NCI-H1436 treated with DMSO at 0.1 percent for 48 hours (cell line): ENCODE data around the gene MGA.

Experiments
- DNase-seq: peaks from one replicate; lab custom pipeline; 2025; lab: John Stamatoyannopoulos, UW

MGA gene

DNA sequence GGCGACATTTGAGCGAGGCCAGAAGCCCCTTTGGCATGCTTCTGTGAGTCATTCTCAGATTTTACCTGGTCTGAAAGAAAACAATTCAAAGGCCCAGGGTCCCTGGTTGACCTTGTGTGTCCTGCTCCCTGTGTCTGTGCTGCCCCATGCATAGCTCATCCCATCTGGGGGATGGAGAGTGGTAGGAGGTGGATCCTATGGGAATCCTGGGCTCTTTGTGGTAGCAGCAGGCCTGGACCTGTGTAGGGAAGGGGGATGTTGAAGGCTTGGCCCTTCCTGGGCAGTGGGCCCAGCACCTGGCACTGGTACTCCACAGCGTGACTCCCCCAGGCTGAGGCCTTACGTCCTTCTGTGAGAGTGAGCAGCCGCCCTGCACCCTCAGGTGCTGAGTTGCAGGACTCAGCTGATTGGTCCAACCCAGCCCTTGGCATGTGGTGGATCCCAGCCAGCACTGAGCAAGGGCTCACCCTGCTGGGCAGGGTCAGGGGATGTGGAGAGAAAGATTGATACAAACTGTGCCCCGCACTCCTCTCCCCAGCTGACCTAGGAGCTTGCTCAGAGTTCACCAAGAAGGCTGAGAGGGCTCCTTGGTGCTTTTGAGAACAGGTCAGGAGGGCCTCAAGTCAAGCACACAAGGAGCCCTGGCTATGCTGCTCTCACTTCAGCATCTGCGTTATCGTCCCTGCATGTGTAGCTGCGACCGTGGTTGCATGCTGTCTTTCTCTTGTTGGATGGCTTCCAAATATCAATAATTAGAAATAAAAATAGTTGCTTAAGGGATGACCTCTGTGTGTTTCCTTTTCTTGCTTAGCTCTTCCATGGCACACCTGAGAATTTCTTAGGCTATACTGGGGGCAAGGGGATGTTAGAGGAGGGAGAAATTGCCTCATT, 146.3 kb downstream of the MGA start:
- no peak for DNase-seq

DNA sequence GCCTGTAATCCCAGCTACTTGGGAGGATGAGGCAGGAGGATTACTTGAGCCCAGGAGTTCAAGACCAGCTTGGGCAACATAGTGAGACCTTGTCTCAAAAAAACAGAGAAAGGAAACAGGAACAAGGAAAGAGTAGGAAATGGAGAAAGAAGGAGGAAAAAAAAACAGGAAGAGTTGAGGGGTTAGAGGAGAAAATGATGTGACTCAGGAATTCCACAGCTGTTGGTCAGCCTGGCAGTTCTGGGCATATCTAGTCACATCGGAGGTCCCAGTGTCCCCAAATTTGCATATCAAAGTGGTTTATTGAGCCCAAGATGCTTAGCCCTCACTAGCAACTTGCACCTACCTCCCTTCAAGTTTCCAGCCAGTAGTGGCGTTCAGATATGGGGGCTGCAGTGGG, 148.9 kb downstream of the MGA start:
- DNase-seq: no peak

DNA sequence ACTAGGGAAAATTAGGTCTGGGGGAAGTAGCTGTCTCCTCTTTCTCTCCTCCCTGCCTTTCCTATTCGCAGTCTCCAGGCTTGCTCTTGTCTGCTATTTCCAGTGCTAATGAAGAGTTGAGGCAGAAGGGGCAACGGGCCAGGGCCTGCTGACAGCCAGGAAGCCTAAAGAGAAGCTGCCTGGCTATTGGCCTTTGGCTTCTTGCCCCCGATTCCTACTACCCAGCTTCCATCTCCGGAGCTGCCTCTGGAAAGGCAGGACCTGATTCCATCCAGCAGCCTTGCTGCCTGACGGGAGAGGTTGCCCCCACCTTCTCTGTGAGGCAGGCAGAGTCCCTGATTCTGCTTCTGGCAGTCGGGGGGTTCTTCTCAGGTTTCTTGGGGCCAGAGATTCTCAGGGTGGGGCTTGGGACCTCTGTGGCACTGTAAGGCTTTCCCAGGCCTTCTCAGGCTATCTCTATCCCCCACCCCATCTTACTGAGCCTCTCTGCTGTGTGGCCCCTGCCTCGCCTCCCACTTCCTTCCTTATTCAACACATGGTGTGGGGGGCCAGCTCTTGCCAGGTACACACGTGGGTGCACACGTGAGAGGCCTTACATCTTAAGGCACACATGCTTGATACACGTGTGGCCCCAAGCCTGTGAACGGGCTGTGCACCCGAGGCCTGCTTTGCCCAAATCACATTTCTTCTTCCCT, 149.5 kb downstream of the MGA start:
- no peak for DNase-seq

DNA sequence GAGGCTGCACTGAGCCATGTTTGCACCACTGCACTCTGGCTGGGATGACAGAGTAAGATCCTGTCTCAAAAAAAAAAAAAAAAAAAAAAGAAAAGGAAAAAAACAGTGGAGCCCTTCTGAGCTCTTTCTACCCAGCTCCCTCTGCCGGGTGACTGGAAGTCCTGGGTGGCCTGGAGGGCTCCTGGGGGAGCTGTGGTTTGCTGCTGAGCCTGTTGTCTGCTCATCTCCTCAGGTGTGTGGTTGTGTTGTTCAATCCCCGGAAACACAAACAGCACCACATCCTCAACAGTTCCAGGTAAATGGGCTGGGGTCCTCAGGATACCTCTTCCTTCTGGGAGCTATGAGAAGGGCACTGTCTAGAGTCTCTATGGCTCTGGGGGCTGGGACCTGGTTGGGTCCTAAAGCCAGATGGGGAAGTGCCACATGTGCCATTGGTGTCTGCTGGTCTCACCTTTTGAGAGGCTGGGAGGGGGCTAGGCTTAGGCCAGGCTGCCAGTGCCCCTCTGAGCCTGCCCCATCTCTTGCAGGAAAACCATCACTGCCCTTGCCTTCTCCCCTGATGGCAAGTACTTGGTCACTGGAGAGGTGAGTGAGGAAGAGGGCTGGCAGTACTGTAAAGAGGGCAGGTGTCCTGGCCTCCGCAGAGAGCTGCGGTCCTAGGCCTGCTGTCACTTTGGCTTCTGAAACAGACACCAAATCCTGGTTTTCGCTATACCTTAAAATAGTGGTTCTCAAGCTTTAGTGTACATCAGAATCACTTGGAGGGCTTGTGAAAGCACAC, 150.6 kb downstream of the MGA start:
- no peak for DNase-seq

DNA sequence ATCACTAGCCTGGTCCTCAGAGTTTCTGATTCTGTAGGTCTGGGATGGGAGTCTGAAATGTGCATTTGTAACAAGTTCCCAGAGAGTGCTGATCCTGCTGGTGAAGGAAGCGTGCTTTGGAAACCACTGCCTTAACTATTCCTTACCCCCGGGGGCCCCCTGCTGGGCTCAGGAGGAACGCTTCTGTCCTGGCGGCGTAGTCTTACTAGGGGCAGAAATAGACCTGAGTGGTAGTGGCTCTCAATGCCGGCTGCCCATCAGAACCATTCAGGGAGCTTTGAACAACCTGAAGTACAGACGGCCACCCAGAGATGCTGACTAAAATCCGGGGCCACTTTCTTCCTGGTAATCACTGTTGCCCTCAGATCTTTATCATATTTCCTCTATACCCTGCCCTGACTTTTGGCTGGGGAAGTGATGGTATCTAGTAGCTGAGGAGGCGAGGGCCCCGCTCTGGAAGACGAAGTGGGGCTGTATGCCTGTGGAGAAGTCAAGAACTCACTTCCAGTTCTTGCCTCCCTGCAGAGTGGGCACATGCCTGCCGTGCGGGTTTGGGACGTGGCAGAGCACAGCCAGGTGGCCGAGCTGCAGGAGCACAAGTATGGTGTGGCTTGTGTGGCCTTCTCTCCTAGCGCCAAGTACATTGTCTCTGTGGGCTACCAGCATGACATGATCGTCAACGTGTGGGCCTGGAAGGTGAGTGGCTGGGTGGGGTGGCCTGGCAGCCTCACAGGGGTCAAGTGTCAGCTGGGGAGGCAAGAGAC, 151.4 kb downstream of the MGA start:
- peak; percentile 46 for DNase-seq

DNA sequence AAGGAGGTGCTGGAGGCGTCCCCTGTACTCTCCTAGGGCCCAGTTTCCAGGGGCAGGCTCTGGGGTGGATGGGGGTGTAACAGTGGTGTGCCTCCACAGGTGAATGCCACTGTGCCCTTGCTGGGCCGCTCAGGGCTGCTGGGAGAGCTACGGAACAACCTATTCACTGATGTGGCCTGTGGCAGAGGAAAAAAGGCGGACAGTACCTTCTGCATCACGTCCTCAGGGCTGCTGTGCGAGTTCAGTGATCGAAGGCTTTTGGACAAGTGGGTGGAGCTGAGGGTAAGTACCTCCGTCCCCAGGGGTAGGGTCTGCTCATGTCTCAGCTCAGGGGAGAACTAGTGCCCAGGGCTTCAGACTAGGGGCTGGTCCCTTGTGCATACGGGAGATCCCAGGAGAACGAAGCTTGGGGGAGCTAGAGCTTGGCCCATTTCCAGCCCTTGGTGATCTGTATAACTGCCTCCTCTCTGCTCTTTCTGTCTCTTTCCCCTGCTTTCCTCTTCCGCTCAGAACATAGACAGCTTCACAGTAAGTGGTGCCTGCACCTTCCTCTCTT, 152.7 kb downstream of the MGA start:
- DNase-seq: no peak

DNA sequence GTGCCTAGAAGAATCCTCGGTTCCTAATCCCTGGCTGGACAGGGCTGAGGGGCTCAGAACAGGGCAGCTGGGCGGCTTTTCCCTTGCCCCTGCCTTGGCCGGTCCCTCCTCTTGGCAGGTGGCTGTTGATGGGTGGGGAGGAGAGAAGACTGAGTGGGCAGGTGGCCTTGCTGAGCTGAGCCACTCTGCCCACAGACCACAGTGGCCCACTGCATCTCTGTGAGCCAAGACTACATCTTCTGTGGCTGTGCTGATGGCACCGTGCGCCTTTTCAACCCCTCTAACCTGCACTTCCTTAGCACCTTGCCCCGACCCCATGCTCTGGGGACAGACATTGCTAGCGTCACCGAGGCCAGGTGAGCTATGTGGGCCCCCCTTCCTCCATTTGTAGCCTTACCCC, 153.2 kb downstream of the MGA start:
- DNase-seq: no peak

DNA sequence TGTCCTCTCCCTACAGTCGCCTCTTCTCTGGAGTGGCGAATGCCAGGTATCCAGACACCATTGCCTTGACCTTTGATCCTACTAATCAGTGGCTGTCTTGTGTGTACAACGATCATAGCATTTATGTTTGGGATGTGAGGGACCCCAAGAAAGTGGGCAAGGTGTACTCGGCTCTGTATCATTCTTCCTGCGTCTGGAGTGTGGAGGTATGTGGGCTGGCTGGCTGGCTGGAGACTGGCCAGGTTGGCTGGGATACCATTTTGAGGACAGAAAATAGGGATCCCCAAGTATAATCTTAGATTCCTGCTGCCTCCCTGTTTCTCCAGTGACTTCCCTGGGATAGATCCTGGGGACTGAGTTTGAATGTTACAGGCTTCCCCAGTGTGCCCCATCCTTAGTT, 154.3 kb downstream of the MGA start:
- DNase-seq: no peak

DNA sequence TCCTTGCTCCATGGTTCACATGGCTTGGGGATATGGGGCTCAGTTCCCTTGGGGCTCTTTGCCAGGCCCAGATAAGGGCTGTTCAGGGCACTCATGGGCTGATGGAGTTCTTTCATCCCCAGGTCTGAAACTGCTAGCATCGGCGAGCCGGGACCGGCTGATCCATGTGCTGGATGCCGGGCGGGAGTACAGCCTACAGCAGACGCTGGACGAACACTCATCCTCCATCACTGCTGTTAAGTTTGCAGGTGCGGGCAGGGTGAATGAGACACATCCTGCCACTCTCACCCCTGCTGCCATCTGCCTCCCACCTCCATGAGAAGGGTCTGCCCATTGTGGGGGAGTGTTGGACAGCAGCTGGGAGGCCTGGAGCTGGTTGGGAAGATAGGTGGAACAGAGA, 156.6 kb downstream of the MGA start:
- no peak for DNase-seq

DNA sequence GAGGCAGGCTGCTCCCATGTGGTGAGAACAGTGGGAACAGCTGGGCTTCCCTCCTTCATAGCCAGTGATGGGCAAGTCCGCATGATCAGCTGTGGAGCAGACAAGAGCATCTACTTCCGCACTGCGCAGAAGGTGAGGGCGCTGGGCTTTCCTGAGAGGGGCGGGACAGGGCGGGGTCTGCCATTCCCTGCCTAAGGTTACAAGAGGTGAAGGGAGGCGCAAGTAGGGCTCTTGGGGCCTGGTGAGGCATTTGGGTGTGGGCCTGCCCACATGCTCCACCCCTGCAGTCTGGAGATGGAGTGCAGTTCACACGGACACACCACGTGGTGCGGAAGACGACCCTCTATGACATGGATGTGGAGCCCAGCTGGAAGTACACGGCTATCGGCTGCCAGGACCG, 157.1 kb downstream of the MGA start:
- DNase-seq: no peak

DNA sequence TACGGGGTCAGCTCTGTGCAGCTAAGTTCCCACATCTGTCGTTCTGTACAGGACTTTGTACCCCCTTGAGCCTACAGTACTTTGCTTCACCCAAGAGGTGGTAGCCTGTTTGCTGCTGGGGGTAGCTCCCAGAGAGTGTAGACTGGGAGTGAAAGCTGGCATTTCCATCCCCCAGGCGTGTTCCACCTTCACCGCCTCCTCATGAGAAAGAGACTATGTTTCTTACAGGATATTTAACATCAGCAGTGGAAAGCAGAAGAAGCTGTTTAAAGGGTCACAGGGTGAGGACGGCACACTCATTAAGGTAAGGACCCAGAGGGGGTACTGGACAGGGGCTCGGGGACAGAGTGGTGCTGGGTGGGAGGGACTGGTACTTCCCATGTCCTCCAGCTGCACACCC, 157.6 kb downstream of the MGA start:
- DNase-seq: no peak

DNA sequence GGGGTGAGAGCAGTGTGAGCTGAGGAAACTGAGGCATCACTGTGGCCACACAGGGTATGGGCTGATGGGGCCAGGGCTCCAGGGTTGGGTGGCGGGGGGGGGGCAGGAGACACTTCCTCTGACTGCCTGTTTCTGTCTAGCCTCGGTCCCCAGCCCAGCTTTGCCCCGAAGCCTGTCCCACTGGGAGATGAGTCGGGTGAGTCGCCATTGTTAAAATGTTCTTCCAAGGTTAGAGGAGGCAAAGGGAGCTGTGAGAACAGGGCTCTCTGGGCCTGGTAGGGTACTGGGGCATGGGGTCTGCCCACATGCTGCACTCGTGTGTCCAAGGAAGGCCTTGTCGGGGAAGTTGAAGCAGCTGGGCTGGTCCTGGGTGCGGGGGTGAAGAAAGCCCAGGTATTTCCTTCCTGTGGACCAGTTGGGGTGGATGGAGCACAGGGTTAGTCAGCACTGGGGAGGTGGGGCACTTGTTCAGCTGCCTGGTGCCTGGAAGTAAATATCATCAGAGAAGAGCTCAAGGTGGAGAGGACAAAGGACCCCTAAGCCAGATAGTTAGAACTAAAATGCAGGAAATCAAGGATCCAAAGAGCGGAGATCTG, 159.3 kb downstream of the MGA start:
- no peak for DNase-seq

DNA sequence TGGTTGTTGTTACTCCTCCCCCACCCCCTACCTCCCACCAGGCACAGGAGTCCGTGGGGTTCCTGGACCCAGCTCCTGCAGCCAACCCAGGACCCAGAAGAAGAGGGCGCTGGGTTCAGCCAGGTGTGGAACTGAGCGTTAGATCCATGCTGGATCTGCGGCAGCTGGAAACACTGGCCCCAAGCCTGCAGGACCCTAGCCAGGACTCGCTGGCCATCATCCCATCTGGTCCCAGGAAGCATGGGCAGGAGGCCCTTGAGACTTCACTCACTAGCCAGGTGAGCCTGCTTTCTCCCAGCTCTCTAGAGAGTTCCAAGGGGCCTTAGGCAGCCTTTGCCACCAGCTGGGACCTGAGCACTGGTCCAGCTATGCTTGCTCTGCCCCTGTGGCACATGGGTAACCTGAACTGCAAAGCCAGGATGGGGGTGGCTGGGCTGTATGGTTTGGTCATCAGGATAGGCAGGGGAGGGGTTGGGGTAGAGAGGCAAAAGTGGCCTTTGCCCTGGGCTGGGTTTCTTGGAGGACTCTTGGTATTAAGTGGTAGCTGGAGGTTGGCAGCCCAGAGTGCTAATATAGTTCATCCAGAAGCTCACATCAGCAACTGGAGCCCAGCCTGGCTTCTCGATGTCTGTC, 160.7 kb downstream of the MGA start:
- no peak for DNase-seq

DNA sequence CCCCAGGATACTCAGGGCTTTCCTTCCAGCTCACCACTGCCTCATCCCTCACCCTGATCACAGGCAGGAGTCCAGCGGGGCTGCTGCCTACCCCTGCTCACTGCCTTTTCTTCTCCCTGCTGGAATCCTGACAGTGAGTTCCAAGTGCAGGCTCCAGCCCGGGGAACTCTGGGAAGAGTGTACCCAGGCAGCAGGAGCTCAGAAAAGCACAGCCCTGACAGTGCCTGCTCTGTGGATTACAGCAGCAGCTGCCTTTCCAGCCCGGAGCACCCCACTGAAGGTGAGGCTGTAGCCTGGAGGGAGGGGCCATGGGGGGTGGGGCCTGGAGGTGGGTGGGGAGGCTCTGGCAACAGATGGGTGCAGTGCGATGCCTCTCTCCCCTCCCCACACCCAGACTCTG, 161.6 kb downstream of the MGA start:
- no peak for DNase-seq

DNA sequence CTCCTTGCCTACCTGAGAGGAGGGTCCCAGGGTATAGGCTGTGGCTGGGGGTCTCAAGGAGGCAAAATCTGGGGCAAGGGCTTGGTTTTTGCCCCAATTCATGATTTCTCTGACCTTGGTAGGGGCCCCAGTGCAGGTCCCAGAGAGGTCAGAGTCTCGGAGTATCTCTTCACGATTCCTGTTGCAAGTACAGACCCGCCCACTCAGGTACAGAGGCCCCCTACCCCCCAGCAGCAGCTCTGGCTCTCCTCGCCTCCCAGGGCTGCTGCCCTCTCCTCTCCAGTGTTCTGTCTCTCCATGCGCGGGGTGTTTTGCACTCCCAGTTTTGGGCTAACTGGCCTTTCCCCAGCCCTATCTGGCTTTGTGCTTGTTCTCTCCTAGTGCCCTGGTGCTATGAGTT, 162.3 kb downstream of the MGA start:
- DNase-seq: no peak
